GM18909 (cell line): ENCODE measurements around the gene CLSTN2.

Experiments used
- ATAC-seq: cut with Tn5 transposase; IDR thresholded peaks from one replicate; pipeline ENCODE4 v1.9.1; 2021; ENCODE audit warnings: mild to moderate bottlenecking; ENCODE audit not compliant: unreplicated experiment, poor library complexity

CLSTN2 gene

GRCh38 chr3:140035871-140036270 is 100.9 kb downstream of the CLSTN2 start:
- no peak for ATAC-seq

GRCh38 chr3:140050396-140050795 is 115.4 kb downstream of the CLSTN2 start:
- ATAC-seq: no peak

- no peak for ATAC-seq
These were observed 116.3 kb downstream of the CLSTN2 start for GRCh38 chr3:140051019-140051957.

- ATAC-seq: no peak
These were observed 118.1 kb downstream of the CLSTN2 start for GRCh38 chr3:140052771-140053702.

- ATAC-seq: no peak
These were observed 118.8 kb downstream of the CLSTN2 start for GRCh38 chr3:140053794-140054193.

GRCh38 chr3:140055092-140055791 is 120.3 kb downstream of the CLSTN2 start:
- ATAC-seq: no peak

- ATAC-seq: no peak
These were observed 121.1 kb downstream of the CLSTN2 start for GRCh38 chr3:140056047-140056446.

- ATAC-seq: no peak
These were observed 126.2 kb downstream of the CLSTN2 start for GRCh38 chr3:140061211-140061610.

- no peak for ATAC-seq
These were observed 127.5 kb downstream of the CLSTN2 start for GRCh38 chr3:140062461-140062860.

GRCh38 chr3:140067487-140067886 is 132.5 kb downstream of the CLSTN2 start:
- ATAC-seq: no peak

GRCh38 chr3:140068494-140069017 is 133.6 kb downstream of the CLSTN2 start:
- no peak for ATAC-seq

GRCh38 chr3:140073278-140074045 is 138.5 kb downstream of the CLSTN2 start:
- no peak for ATAC-seq

- ATAC-seq: no peak
These were observed 141.6 kb downstream of the CLSTN2 start for GRCh38 chr3:140076552-140076951.

- no peak for ATAC-seq
These were observed 142.4 kb downstream of the CLSTN2 start for GRCh38 chr3:140077406-140077805.

GRCh38 chr3:140078343-140078742 is 143.4 kb downstream of the CLSTN2 start:
- no peak for ATAC-seq

GRCh38 chr3:140078940-140079339 is 144.0 kb downstream of the CLSTN2 start:
- no peak for ATAC-seq

GRCh38 chr3:140081887-140082286 is 146.9 kb downstream of the CLSTN2 start:
- ATAC-seq: no peak

- ATAC-seq: no peak
These were observed 150.0 kb downstream of the CLSTN2 start for GRCh38 chr3:140085001-140085400.

GRCh38 chr3:140086642-140087041 is 151.7 kb downstream of the CLSTN2 start:
- no peak for ATAC-seq
